ENCODE results near the gene CTNNAL1.
"Not testable (repeated sequence)": the region's sequence is repeated elsewhere in the genome, so short reads cannot be mapped to it uniquely, and the experiment has no call there.

CTNNAL1 gene

DNA sequence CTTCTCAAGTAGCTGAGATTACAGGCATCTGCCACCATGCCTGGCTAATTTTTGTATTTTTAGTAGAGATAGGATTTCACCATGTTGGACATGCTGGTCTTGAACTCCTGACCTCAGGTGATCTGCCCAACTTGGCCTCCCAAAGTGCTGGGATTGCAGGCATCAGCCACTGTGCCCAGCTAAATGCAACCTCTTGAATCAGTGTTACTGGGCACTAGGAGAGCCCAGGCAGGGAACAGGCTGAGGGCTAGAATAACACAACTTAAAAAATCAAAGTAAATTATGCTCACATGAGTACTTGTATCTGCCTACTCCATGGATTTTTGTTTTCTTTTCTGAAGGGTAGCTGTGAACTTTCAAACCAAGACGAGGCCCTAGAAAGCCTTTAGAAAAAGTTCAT is 92.9 kb downstream of the CTNNAL1 start:
- not testable (repeated sequence) for DNase-seq

- DNase-seq = no peak
Observed at GRCh38 chr9:108919517-108919916, 93.8 kb downstream of the CTNNAL1 start.

DNA sequence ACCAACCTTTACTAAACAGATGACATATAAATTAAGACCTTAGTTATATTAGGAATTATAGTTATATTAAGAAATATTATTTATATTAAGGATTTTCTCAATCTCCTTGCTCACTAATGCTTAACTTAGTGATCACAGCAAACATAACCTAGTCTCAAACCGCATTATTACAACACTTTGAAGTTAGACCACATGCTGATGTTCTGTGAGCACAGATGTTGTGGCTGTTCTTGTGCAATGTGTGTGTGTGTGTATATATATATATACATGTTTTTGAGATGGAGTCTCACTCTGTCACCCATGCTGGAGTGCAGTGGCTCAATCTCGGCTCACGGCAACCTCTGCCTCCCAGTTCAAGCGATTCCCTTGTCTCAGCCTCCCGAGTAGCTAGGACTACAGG is 99.9 kb downstream of the CTNNAL1 start:
- no peak for DNase-seq

DNA sequence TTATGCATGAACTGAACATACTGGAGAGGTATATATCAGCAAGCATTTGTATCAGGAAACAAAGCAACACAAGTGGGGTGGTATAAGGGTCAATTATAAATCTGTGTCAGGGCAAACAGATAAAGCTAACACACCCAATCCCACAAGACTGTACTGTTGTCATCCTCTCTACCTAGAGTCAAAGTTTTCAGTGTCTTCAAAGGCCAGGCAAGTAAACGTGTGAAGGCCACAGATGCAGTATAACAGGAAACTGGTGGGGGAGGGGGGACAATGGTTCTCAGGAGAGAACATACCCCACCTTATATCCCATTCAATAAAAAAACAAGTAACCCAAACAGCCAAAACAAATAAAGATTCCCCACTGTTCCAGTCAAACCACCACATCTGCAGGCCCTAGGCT is 101.5 kb downstream of the CTNNAL1 start:
- no peak for DNase-seq

DNA sequence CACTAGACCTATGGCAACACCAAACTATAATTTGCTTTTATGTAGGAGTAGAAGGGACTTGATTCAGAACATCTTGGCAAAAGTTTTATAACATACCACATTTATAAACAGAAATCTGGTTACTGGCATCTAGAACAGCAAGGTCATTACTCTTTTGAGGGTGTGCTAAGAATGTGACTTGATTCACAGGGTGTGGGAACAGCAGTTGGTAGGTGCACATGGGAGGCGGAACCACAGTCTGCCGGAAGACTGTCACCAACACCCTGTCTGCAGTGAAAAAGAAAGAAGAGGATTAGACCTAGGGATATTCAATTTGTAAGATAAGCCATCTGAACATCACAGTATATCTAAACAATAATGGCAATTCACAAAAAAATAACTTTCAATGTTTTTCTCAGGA is 102.4 kb downstream of the CTNNAL1 start:
- no peak for DNase-seq

- no peak for DNase-seq
Observed at GRCh38 chr9:108910402-108910801, 102.9 kb downstream of the CTNNAL1 start.

DNA sequence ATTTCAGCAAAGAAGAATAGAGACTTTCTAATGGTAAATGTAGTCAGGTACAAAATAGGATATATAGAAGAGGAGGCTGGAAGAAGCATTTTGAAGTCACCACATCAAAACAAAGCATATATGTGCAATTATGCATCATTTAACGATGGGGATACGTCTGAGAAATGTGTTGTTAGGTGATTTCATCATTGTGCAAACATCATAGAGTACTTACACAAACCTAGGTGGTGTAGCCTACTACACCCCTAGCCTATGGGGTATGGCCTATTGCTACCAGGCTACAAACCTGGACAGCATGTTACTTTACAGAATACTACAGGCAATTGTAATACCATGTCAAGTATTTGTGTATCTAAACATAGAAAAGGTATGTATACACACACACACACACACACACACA is 107.8 kb downstream of the CTNNAL1 start:
- DNase-seq = no peak

DNA sequence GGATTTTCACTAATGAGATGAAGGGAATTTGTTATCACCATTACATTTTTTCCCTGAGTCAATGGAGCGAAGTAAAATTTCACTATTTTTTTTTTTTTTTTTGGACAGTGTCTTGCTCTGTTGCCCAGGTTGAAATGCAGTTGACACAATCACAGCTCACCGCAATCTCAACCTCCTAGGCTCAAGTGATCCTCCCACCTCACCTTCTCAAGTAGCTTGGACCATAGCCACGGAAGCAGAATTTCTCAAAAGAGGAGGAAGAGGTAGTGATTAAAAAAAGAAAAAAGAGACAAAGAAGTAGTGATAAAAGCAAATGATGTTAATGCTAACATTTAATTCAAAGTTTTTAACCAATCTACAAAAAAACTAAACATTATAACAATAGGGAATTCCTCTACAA is 109.1 kb downstream of the CTNNAL1 start:
- DNase-seq = no peak

GRCh38 chr9:108903420-108904103 is 109.7 kb downstream of the CTNNAL1 start:
- DNase-seq = no peak

GRCh38 chr9:108900176-108900575 is 113.1 kb downstream of the CTNNAL1 start:
- peak; percentile 5 for DNase-seq

GRCh38 chr9:108899023-108899695 is 114.1 kb downstream of the CTNNAL1 start:
- not testable (repeated sequence) for DNase-seq

GRCh38 chr9:108897324-108898096 is 115.8 kb downstream of the CTNNAL1 start:
- peak; percentile 31 for DNase-seq

- DNase-seq = no peak
Observed at GRCh38 chr9:108894225-108894997, 118.9 kb downstream of the CTNNAL1 start.

Measured in NCI-H1105 treated with DMSO at 0.1 percent for 48 hours (cell line).